Tibial artery (tissue), 4 donors: ENCODE results near the gene P4HTM.
A peak's percentile ranks its signal among the peaks of the same experiment; 100 is the strongest.

ENCODE experiments used
- DNase-seq, 2 donors: peaks; one replicate each; pipeline ENCODE4 v3.0.0-alpha.2; 2019
- H3K27ac ChIP-seq, 2 donors: fragments of 200-600 bp; sonication (generic) in 1 of 2; 1 replicate in 1 of 2; 2 replicates in 1 of 2; pipeline ENCODE4 v1.5.1; 2018 to 2019; ENCODE audit warnings: mild to moderate bottlenecking in 1 of 2
- H3K27me3 ChIP-seq, 2 donors: fragments of 200-600 bp; sonication (generic) in 1 of 2; one replicate each; pipeline versions ENCODE4 v1.5.1 to v1.6.0; 2016 to 2019
- H3K36me3 ChIP-seq, 3 donors: fragments of 200-600 bp; sonication (generic) in 2 of 3; one replicate each; pipeline ENCODE4 v1.5.1; 2016 to 2019; ENCODE audit warnings: mild to moderate bottlenecking in 2 of 3
- H3K4me1 ChIP-seq, 4 donors: fragments of 200-600 bp; sonication (generic) in 2 of 4; 1 replicate in 3 of 4; 2 replicates in 1 of 4; pipeline ENCODE4 v1.5.1; 2016 to 2019
- H3K4me3 ChIP-seq, 2 donors: fragments of 200-600 bp; sonication (generic) in 1 of 2; 1 replicate in 1 of 2; 2 replicates in 1 of 2; pipeline ENCODE4 v1.5.1; 2018 to 2019; ENCODE audit warnings: mild to moderate bottlenecking in 2 of 2
- H3K9me3 ChIP-seq, 3 donors: fragments of 200-600 bp; sonication (generic) in 1 of 3; one replicate each; pipeline ENCODE4 v1.5.1; 2016 to 2019
- intact Hi-C: fragments of 100-400 bp; cut with DNase I; formaldehyde crosslinking; loops from one replicate; pipeline ENCODE4 v1.15.0; 2023; ENCODE audit warnings: low total_unique reads
- TF ChIP-seq, protein P1 (sequence below), 2 experiments: fragments of 200-600 bp in 1 of 2; fragments of 450-650 bp in 1 of 2; IDR thresholded peaks; one replicate each; pipeline ENCODE4 v1.5.1; 2017 to 2019; ENCODE audit warnings: antibody characterized with exemption in 2 of 2, mild to moderate bottlenecking in 1 of 2, moderate library complexity in 1 of 2

Gene P4HTM

GRCh38 chr3:49015765-49016164 lies 25.7 kb downstream of the P4HTM start:
- peaks cover 0 to 49% (median 33%) of the 10 kb centered on the region in 4 donors for H3K4me1 ChIP-seq
- DNase-seq = no peak
- no peaks in the 10 kb centered on the region for H3K27me3 ChIP-seq
- H3K9me3 ChIP-seq = no peaks in the 10 kb centered on the region
- peaks cover 18 to 61% (median 37%) of the 10 kb centered on the region in 3 donors for H3K36me3 ChIP-seq
- no peak overlapping the region for H3K4me3 ChIP-seq
- intact Hi-C loops = no loop called here
- no peak overlapping the region for H3K27ac ChIP-seq
- TF ChIP-seq, protein P1, sequence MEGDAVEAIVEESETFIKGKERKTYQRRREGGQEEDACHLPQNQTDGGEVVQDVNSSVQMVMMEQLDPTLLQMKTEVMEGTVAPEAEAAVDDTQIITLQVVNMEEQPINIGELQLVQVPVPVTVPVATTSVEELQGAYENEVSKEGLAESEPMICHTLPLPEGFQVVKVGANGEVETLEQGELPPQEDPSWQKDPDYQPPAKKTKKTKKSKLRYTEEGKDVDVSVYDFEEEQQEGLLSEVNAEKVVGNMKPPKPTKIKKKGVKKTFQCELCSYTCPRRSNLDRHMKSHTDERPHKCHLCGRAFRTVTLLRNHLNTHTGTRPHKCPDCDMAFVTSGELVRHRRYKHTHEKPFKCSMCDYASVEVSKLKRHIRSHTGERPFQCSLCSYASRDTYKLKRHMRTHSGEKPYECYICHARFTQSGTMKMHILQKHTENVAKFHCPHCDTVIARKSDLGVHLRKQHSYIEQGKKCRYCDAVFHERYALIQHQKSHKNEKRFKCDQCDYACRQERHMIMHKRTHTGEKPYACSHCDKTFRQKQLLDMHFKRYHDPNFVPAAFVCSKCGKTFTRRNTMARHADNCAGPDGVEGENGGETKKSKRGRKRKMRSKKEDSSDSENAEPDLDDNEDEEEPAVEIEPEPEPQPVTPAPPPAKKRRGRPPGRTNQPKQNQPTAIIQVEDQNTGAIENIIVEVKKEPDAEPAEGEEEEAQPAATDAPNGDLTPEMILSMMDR (IDR thresholded peaks at IDR 0.05) = no peak

- DNase-seq = no peak
- TF ChIP-seq, protein P1 (IDR thresholded peaks at IDR 0.05) = no peak
- Histone ChIP-seq H3K4me3 (no peak overlapping the region), H3K27ac (peak overlapping the region in 1 of 2 donors; percentile 87), H3K27me3 (no peaks in the 10 kb centered on the region), H3K4me1 (peaks cover 0 to 49% (median 33%) of the 10 kb centered on the region in 4 donors), H3K9me3 (no peaks in the 10 kb centered on the region), H3K36me3 (peaks cover 18 to 56% (median 37%) of the 10 kb centered on the region in 3 donors)
- intact Hi-C loops = no loop called here
These were observed 26.6 kb downstream of the P4HTM start for GRCh38 chr3:49016414-49017228.

DNA sequence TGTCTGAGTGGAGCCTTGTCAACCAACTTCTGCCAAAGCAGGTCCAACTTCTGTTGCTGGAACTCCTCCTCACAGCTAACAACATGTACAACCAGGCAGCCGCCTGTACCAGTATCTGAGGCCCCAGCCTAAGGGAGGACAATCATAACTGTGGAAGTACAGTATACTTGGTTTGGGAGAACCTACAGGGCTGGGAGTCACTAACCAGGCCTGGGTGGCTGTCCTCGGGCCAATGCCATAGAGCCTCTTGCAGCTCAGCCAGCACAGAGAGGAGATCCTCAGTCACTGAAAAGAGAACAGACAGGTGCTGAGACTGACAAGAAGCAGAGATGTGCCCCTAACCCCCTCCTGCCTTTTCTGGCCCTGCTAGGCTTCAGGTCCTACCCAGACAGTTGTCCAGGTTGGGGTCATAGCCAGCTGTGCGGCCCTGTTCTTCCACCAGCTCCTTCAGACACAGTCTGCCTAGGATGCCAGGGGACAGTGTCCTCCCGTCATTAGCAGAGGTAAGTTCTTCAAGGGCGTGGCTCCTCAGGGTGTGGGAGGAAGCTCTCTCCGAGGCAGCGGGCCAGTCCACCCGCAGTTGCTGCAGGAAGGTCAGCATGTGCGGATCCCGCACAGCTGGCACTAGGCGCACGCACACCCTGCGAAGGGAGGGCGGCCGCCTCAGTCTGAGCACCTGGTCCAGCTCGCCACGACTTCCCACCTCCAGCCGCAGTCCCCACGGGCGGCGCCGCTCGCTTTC lies 27.4 kb downstream of the P4HTM start:
- peak overlapping the region; percentile 81 to 92 for H3K4me3 ChIP-seq
- intact Hi-C loops = no loop called here
- H3K36me3 ChIP-seq = peaks cover 18 to 48% (median 32%) of the 10 kb centered on the region in 3 donors
- H3K9me3 ChIP-seq = no peaks in the 10 kb centered on the region
- peaks cover 0 to 43% (median 33%) of the 10 kb centered on the region in 4 donors for H3K4me1 ChIP-seq
- DNase-seq = no peak
- H3K27ac ChIP-seq = peak overlapping the region; percentile 87
- no peaks in the 10 kb centered on the region for H3K27me3 ChIP-seq
- TF ChIP-seq, protein P1 (IDR thresholded peaks at IDR 0.05) = no peak

DNA sequence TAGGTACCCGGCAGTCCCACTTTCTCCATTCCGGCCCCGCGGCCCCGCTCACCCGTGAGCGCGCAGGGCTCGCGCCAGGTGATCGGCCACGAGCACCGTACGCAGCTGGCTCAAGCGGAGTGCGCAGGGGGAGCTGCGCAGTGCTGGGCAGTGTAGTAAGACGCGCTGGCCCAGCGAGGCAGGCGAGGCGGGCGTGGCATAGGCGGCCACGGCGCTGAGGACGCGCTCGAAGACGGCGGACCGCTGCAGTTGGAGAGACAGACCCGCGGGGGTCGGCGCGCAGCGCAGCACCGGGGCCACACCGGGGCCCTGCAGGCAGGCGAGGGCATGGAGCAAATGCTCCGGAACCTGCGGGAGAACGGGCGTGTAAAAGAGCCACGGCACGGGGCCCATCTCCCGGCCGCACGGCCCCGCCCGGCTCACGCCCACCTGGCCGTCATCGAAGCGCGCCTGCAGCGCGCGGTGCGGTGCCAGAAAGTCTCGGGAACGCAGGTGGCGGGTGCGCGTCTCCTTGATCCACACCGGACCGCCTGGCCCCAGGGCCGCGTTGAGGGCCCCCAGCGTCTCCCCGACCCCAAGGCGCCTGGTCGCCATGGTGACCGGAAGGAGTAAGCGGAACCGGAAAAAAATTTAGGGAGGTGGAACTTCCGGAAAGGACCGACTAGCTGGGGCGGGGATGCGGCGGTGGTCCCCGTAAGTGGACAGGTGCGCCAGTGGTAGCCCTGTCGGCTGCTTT lies 28.1 kb downstream of the P4HTM start, which contains the start of gene DALRD3:
DALRD3 (minus strand) TSS at position 610 of the 736 bp plus-strand sequence; CDS start at position 594, 16 bp downstream.
- peak; percentile 68 to 84 for DNase-seq
- H3K4me1 ChIP-seq = peaks cover 0 to 45% (median 39%) of the 10 kb centered on the region in 4 donors
- intact Hi-C loops = no loop called here
- H3K27me3 ChIP-seq = no peaks in the 10 kb centered on the region
- TF ChIP-seq, protein P1 (IDR thresholded peaks at IDR 0.05) = no peak
- H3K36me3 ChIP-seq = peaks cover 19 to 46% (median 28%) of the 10 kb centered on the region in 3 donors
- no peaks in the 10 kb centered on the region for H3K9me3 ChIP-seq
- peak within 1 kb of the TSS; percentile 87 for H3K27ac ChIP-seq
- H3K4me3 ChIP-seq = peak within 1 kb of the TSS; percentile 81 to 92

DNA sequence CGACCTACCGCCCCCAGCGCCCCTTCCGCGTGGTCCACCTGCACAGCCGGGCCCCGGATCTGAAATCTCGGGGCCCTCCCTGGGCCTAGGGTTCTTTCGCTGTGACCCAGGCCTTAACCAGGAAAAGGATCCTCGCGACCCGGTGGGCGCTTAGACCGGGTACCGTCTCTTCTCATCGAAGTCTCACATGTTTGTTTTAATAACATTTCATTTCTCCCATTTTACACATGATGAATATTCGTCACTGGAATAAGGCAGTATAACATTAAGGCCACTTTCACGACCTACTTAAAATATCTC lies 28.6 kb downstream of the P4HTM start:
- Histone ChIP-seq H3K9me3 (no peaks in the 10 kb centered on the region), H3K27ac (peak overlapping the region; percentile 87), H3K27me3 (no peaks in the 10 kb centered on the region), H3K4me1 (peaks cover 0 to 46% (median 43%) of the 10 kb centered on the region in 4 donors), H3K4me3 (peak overlapping the region; percentile 81 to 92), H3K36me3 (peaks cover 24 to 46% (median 33%) of the 10 kb centered on the region in 3 donors)
- DNase-seq = no peak
- TF ChIP-seq, protein P1 (IDR thresholded peaks at IDR 0.05) = no peak
- intact Hi-C loops = no loop called here
